GM21619 (cell line): ENCODE data around the gene CCDC178.
"Not testable (repeated sequence)": the region's sequence is repeated elsewhere in the genome, so short reads cannot be mapped to it uniquely, and the experiment has no call there.

Experiments
- ATAC-seq: cut with Tn5 transposase; IDR thresholded peaks from one replicate; pipeline ENCODE4 v1.9.1; 2021; ENCODE audit not compliant: unreplicated experiment

The CCDC178 gene

GRCh38 chr18:33034212-33034611, 406.3 kb downstream of the CCDC178 start:
- no peak for ATAC-seq

GRCh38 chr18:33022370-33022769, 418.2 kb downstream of the CCDC178 start:
- ATAC-seq, result peak; percentile 53

GRCh38 chr18:33020877-33021276, 419.6 kb downstream of the CCDC178 start:
- ATAC-seq, result no peak

GRCh38 chr18:33014060-33014796, 426.3 kb downstream of the CCDC178 start:
- no peak for ATAC-seq

GRCh38 chr18:33010149-33010548, 430.4 kb downstream of the CCDC178 start:
- ATAC-seq, result no peak

- no peak for ATAC-seq
Measured at GRCh38 chr18:32998921-32999320, 441.6 kb downstream of the CCDC178 start.

- no peak for ATAC-seq
Measured at GRCh38 chr18:32998285-32998684, 442.2 kb downstream of the CCDC178 start.

- no peak for ATAC-seq
Measured at GRCh38 chr18:32983721-32984120, 456.8 kb downstream of the CCDC178 start.

- ATAC-seq, result no peak
Measured at GRCh38 chr18:32980896-32981295, 459.6 kb downstream of the CCDC178 start.

GRCh38 chr18:32975501-32975900, 465.0 kb downstream of the CCDC178 start:
- ATAC-seq, result no peak

GRCh38 chr18:32975163-32975436, 465.4 kb downstream of the CCDC178 start:
- no peak for ATAC-seq

- peak; percentile 90 for ATAC-seq
Measured at GRCh38 chr18:32974421-32975162, 465.9 kb downstream of the CCDC178 start.

- no peak for ATAC-seq
Measured at GRCh38 chr18:32968248-32968647, 472.3 kb downstream of the CCDC178 start.

- ATAC-seq, result no peak
Measured at GRCh38 chr18:32966141-32966540, 474.4 kb downstream of the CCDC178 start.

- no peak for ATAC-seq
Measured at GRCh38 chr18:32961538-32961937, 479.0 kb downstream of the CCDC178 start.

- peak; percentile 94 for ATAC-seq
Measured at GRCh38 chr18:32958746-32959145, 481.8 kb downstream of the CCDC178 start.

GRCh38 chr18:32956591-32957315, 483.8 kb downstream of the CCDC178 start:
- no peak for ATAC-seq

GRCh38 chr18:32952318-32952717, 488.2 kb downstream of the CCDC178 start:
- ATAC-seq, result not testable (repeated sequence)

GRCh38 chr18:32937597-32937996, 502.9 kb downstream of the CCDC178 start:
- ATAC-seq, result no peak

- no peak for ATAC-seq
Measured at GRCh38 chr18:32937066-32937465, 503.5 kb downstream of the CCDC178 start.

GRCh38 chr18:32934201-32934600, 506.3 kb downstream of the CCDC178 start:
- ATAC-seq, result no peak
